ENCODE results near the gene SLC31A1. TPM values are rescaled to one million over a fixed set of nuclear protein-coding genes. Genes with fewer than 3 reads are reported as not detected.

SLC31A1 gene
- total RNA-seq: 10 to 100 TPM; 13.1 to 17.3 TPM

DNA sequence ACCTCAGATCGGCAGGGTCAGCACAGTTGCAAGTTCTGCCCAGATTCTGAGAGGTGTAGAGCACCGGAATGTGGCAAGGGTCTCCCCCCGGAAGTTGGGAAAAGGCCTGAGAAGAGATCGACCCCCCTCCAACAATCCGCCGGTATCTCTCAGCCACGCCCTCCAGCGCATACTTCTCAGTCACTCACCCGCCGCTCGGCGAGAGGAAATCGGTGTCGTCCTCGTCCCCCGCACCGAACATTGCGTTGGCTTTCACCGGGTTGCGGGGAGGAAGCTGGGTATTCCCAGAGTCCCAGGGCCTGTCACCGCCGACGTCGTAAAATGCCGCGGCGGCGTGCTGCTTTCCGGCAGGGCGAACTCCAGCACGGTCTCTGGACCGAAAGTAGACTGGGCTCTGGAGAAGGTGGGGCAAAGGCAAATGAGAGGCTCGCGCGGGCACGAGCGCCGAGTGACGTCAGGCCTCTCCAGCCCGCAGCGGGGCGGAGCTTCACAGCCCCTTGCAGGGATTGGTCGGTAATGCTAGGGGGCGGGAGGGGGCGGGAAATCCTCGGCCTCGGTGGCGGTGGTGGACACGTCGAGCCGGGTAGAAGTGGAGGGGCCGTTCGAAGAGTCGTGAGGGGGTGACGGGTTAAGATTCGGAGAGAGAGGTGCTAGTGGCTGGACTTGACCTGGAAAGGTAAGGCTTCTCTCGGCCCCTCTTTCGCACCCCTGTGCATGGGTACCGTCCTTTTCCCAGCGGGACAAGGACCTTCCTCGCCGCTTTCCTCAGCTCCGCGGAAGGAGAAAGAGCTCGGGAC, at the start of gene SLC31A1, which contains the start of gene FKBP15:
Gene SLC31A1, plus strand, starts transcription at position 542 of the 797 bp plus-strand sequence. CDS start 34,605 bp downstream, outside the sequence.
Gene FKBP15, minus strand, starts transcription at position 275 of the 797 bp plus-strand sequence. Its CDS starts 34 bp downstream, at position 241.
- Mint-ChIP-seq H3K36me3 (ENCODE audit: low read depth) (peaks cover 33% of the 10 kb centered on the region), H3K9me3 (no peaks in the 10 kb centered on the region), H3K27me3 (no peaks in the 10 kb centered on the region), H3K4me3 (peak within 1 kb of the TSS; percentile 99), H3K4me1 (peaks cover 19% of the 10 kb centered on the region), H3K27ac (peak within 1 kb of the TSS; percentile 98)
- ATAC-seq (replicated peaks): peak; percentile 94

DNA sequence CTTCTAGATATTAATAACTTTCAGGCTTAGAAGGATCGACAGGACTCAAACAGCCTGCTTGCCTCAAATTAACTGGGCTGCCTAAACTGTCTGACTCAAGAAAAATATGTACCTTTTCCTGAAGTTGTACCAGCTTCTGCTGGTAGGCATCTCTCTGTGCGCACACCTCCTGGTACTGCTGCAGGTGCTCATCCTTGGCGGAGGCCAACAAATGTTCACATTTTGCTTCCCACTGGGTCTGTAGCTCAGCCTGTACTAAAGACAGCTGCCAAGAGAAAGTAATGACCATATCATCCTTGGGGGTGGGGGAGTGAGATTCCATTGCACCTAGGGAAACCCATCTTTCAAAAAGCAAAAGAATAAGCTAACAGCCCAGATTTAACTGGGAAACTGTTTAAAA, 48.0 kb upstream of the SLC31A1 start:
- peaks cover 100% of the 10 kb centered on the region for H3K36me3 Mint-ChIP-seq (ENCODE audit: low read depth)
- no peak overlapping the region for H3K4me3 Mint-ChIP-seq
- H3K27ac Mint-ChIP-seq: no peak overlapping the region
- ATAC-seq (replicated peaks): no peak
- H3K4me1 Mint-ChIP-seq: no peaks in the 10 kb centered on the region
- peaks cover 5% of the 10 kb centered on the region for H3K9me3 Mint-ChIP-seq
- H3K27me3 Mint-ChIP-seq: no peaks in the 10 kb centered on the region

GRCh38 chr9:113176803-113177202, 44.5 kb upstream of the SLC31A1 start:
- Mint-ChIP-seq H3K9me3 (peaks cover 5% of the 10 kb centered on the region), H3K4me1 (no peaks in the 10 kb centered on the region), H3K36me3 (ENCODE audit: low read depth) (peaks cover 98% of the 10 kb centered on the region), H3K27ac (no peak overlapping the region), H3K4me3 (no peak overlapping the region), H3K27me3 (no peaks in the 10 kb centered on the region)
- ATAC-seq (replicated peaks): no peak

- no peaks in the 10 kb centered on the region for H3K27me3 Mint-ChIP-seq
- H3K36me3 Mint-ChIP-seq (ENCODE audit: low read depth): peaks cover 98% of the 10 kb centered on the region
- ATAC-seq (replicated peaks): no peak
- H3K4me3 Mint-ChIP-seq: no peak overlapping the region
- peaks cover 5% of the 10 kb centered on the region for H3K9me3 Mint-ChIP-seq
- H3K27ac Mint-ChIP-seq: no peak overlapping the region
- H3K4me1 Mint-ChIP-seq: no peaks in the 10 kb centered on the region
Measured at GRCh38 chr9:113177251-113177650, 44.1 kb upstream of the SLC31A1 start.

- Mint-ChIP-seq H3K4me3 (no peak overlapping the region), H3K27ac (no peak overlapping the region)
Measured at GRCh38 chr9:113178087-113178486, 43.3 kb upstream of the SLC31A1 start.

DNA sequence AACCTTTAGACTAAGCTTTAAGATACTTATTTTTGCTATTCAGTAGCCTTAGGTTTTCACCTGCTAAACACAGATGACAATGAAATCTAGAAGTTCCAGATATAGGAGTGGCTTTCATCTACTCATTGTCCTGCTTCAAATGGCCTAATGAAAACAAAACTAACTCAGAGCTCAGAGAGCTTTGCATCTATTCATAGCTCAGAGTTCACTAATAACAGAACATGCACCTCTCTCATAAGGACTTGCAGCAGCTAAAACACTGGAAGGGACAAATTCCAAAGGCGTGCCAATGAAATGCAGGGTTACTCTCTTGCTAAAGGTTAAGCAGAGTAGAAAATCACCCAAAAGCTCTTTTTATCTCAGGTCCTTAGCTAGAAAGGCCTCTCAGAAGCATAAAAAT, 41.5 kb upstream of the SLC31A1 start:
- Mint-ChIP-seq H3K4me3 (no peak overlapping the region), H3K27me3 (no peaks in the 10 kb centered on the region), H3K36me3 (ENCODE audit: low read depth) (peaks cover 98% of the 10 kb centered on the region), H3K27ac (no peak overlapping the region), H3K4me1 (no peaks in the 10 kb centered on the region), H3K9me3 (no peaks in the 10 kb centered on the region)
- no peak for ATAC-seq (replicated peaks)

More at GRCh38 chr9:113178087-113178486, 43.3 kb upstream of the SLC31A1 start:
- no peak for ATAC-seq (replicated peaks)
- Mint-ChIP-seq H3K27me3 (no peaks in the 10 kb centered on the region), H3K4me1 (no peaks in the 10 kb centered on the region), H3K36me3 (ENCODE audit: low read depth) (peaks cover 98% of the 10 kb centered on the region), H3K9me3 (peaks cover under 1% of the 10 kb centered on the region)

DNA sequence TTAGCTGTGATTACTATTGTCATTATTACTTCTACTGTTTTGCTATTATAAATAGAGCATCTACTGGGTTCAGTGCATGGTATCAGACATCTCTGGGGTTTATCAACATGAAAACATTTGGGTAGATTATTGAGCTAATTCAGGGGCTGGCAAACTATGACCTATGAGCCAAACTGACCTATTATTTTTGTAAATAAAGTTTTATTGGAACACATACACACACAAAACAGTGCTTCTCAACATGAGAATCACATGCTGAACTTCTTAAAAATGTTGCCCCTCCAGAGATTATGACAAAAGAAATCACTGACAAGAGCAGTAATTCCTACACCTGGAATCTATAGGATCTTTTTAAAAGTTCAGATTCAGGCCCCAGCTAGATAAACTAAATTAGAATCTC, 40.2 kb upstream of the SLC31A1 start:
- Mint-ChIP-seq H3K4me1 (no peaks in the 10 kb centered on the region), H3K27me3 (no peaks in the 10 kb centered on the region), H3K27ac (no peak overlapping the region), H3K9me3 (no peaks in the 10 kb centered on the region), H3K4me3 (no peak overlapping the region), H3K36me3 (ENCODE audit: low read depth) (peaks cover 98% of the 10 kb centered on the region)
- no peak for ATAC-seq (replicated peaks)

- peak; percentile 54 for ATAC-seq (replicated peaks)
- Mint-ChIP-seq H3K27ac (peak overlapping the region; percentile 64), H3K27me3 (no peaks in the 10 kb centered on the region), H3K9me3 (no peaks in the 10 kb centered on the region), H3K4me1 (no peaks in the 10 kb centered on the region), H3K4me3 (no peak overlapping the region), H3K36me3 (ENCODE audit: low read depth) (peaks cover 98% of the 10 kb centered on the region)
Measured at GRCh38 chr9:113183956-113184488, 37.3 kb upstream of the SLC31A1 start.

GRCh38 chr9:113184539-113184938, 36.8 kb upstream of the SLC31A1 start:
- Mint-ChIP-seq H3K27me3 (no peaks in the 10 kb centered on the region), H3K9me3 (no peaks in the 10 kb centered on the region), H3K4me1 (no peaks in the 10 kb centered on the region), H3K27ac (peak overlapping the region; percentile 64), H3K36me3 (ENCODE audit: low read depth) (peaks cover 96% of the 10 kb centered on the region), H3K4me3 (no peak overlapping the region)
- ATAC-seq (replicated peaks): peak; percentile 63

DNA sequence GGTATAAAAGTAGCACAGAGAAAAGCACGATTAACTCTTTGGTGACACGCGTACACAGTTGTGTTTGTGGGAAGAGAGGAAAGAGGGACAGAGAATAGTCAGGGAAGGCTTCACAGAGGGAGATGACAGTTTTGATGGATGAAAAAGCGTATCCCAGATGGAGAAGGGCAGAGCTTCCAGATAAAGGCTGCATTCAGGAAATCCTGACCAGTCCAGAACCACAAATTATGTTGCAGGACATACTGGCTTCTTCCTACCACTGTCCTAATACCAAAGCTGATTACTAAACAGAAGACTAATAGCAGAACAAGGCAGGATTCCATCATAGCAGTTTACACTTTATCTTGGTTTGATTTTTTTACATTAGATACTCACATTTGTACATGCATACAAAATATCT, 36.1 kb upstream of the SLC31A1 start:
- Mint-ChIP-seq H3K27ac (no peak overlapping the region), H3K4me3 (no peak overlapping the region), H3K4me1 (no peaks in the 10 kb centered on the region), H3K9me3 (no peaks in the 10 kb centered on the region), H3K27me3 (no peaks in the 10 kb centered on the region), H3K36me3 (ENCODE audit: low read depth) (peaks cover 96% of the 10 kb centered on the region)
- ATAC-seq (replicated peaks): no peak

DNA sequence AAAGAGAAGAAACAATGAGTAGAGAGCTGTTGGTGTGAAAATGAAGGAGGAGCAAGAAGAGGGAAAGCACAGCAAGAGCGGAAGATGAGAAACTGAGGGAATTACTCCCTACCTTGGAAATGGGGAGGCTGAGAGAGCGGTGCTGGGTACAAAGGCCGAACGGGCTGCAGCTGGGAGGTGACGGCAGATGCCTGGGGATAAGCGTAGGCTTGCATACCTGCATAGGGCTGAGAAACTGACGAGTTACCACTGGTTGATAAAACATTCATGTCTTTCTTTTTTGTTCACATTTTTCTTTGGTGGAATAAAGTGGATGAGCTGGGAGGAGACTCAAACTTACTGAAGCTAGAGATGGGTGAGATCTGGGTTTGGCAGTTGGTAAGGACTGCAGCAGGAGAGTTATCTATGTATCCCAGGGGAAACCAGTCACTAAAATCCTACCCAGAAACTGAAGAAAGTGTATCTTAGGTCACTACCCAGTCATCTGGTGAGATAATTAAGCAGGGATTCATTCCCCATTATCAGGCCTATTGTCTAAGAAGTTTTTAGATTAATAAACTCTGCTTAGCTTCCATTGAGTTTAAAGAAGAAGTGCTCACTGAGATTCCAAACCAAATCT, 35.1 kb upstream of the SLC31A1 start:
- H3K9me3 Mint-ChIP-seq: no peaks in the 10 kb centered on the region
- peak overlapping the region; percentile 8 for H3K27ac Mint-ChIP-seq
- H3K36me3 Mint-ChIP-seq (ENCODE audit: low read depth): peaks cover 96% of the 10 kb centered on the region
- H3K4me1 Mint-ChIP-seq: no peaks in the 10 kb centered on the region
- H3K27me3 Mint-ChIP-seq: no peaks in the 10 kb centered on the region
- no peak for ATAC-seq (replicated peaks)
- no peak overlapping the region for H3K4me3 Mint-ChIP-seq

DNA sequence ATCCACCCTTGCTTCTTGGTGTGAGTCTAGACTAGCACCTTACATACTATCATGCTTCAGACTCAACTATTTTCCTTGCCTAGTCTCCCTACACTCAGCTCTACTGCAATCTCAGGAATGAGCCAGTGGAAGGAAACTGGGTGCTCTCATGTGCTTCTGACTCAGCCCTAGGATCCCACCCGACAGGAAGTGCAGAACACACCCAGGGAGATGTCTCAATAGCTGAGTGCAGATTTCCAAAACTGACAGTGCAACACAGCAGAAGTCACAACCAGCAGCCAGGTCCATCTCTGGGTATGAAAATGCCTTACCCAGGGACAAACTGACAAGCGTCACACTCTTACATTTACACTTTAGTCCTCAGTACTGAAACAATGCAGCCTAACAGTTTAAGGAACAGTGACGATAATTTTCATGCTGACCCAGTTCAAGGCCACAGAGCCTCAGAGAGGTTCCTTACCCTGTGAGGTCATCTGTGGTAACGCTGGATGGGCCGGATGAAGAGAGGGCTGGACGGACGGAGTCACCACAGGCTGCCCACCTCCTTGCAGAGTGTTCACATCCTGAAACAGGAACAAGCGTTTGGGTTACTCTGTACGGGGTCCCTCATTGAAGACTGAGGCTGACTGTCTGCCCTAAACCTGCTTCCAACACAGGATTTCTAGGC, 33.3 kb upstream of the SLC31A1 start:
- Mint-ChIP-seq H3K27me3 (no peaks in the 10 kb centered on the region), H3K4me1 (no peaks in the 10 kb centered on the region), H3K36me3 (ENCODE audit: low read depth) (peaks cover 96% of the 10 kb centered on the region), H3K27ac (peak overlapping the region; percentile 37), H3K4me3 (no peak overlapping the region), H3K9me3 (no peaks in the 10 kb centered on the region)
- no peak for ATAC-seq (replicated peaks)

DNA sequence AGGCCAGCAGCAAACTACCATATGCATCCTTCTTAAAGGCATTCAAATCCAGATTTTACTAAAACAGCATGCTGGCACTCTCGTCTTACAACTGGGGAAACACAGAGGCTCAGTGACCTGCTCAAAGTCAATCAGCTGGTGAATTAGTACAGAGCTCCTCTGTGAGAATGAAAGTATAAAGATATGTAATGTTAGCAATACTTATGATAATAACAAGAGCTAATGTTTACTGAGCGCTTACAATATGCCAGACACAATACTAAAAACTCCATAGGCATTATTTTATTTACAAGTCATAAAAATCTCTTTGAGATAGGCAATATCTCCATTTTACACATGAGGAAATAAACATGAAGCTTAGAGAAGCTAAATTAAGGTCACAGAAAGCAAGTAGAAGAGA, 28.9 kb upstream of the SLC31A1 start:
- no peaks in the 10 kb centered on the region for H3K4me1 Mint-ChIP-seq
- H3K27me3 Mint-ChIP-seq: no peaks in the 10 kb centered on the region

DNA sequence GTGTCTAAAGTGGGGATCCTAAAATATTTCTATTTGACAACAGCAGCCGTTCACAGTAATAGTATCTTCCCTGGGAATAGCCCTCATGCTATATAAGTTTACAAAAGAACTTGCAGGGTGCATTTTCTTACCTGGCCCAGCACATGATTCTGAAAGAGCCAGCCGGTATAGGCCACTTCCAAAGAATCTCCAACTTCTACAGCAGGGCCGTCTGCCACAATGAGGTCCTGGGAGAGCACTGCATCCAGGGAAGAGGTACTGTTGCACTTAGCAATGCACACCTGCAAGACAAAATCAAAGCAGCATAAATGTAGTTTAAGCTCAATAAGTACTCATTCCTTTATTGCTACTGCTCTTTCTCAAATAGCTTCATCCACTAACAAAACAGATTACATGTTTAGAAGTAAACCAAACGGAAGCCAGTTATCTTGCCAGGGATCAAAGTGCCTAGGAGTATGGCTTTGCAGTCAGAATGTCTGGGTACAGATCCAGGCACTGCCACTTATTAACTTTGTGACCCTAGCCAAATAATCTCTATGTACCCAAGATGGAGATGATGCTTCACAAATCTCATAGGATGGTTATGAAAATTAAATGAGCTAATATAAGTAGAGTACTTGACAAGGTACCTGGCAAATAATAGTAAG, 21.5 kb upstream of the SLC31A1 start:
- Mint-ChIP-seq H3K27me3 (no peaks in the 10 kb centered on the region), H3K9me3 (no peaks in the 10 kb centered on the region), H3K4me1 (no peaks in the 10 kb centered on the region), H3K36me3 (ENCODE audit: low read depth) (peaks cover 99% of the 10 kb centered on the region), H3K27ac (no peak overlapping the region), H3K4me3 (no peak overlapping the region)
- ATAC-seq (replicated peaks): no peak

More for the DNA sequence above, 28.9 kb upstream of the SLC31A1 start:
- Mint-ChIP-seq H3K4me3 (no peak overlapping the region), H3K36me3 (ENCODE audit: low read depth) (peaks cover 94% of the 10 kb centered on the region), H3K27ac (no peak overlapping the region), H3K9me3 (no peaks in the 10 kb centered on the region)
- ATAC-seq (replicated peaks): no peak
